CD4-positive, alpha-beta T cell (primary cell): ENCODE measurements around the gene TROAP. TPM values are rescaled to one million over a fixed set of nuclear protein-coding genes. Genes with fewer than 3 reads are reported as not detected.

Experiments
- ATAC-seq: fragments of 200-7000 bp; cut with Tn5 transposase; one replicate; pipeline ENCODE4 v1.10.0; 2022; ENCODE audit warnings: mild to moderate bottlenecking; ENCODE audit not compliant: poor library complexity
- CTCF ChIA-PET: fragments of 350-600 bp; sonication (Branson Sonifier 250); formaldehyde crosslinking; loops from one replicate; lab custom pipeline; 2021; ENCODE audit warnings: antibody characterized with exemption, inconsistent platforms; lab: Charles Lee
- POLR2A ChIA-PET: fragments of 350-600 bp; sonication (Branson Sonifier 250); formaldehyde crosslinking; loops from one replicate; lab custom pipeline; 2021; ENCODE audit warnings: antibody characterized with exemption, inconsistent platforms; lab: Charles Lee
- DNase-seq, 14 experiments: peaks; one replicate each; pipeline ENCODE4 v3.0.0-alpha.2; 2013 to 2020; ENCODE audit warnings: mixed read lengths in 2 of 14
- H3K27ac ChIP-seq, 2 donors: one replicate each; pipeline versions ENCODE4 v1.5.1 to v1.7.0; 2013; ENCODE audit warnings: low read length in 2 of 2, low read depth in 1 of 2, mild to moderate bottlenecking in 1 of 2
- H3K27me3 ChIP-seq, 2 experiments: 1 replicate in 1 of 2; 2 replicates in 1 of 2; pipeline versions ENCODE4 v1.6.1 to v1.7.0; 2013; ENCODE audit warnings: low read length in 2 of 2, control low read depth in 1 of 2, mild to moderate bottlenecking in 1 of 2, moderate library complexity in 1 of 2; ENCODE audit not compliant: insufficient read depth in 2 of 2, control insufficient read depth in 1 of 2
- H3K36me3 ChIP-seq: one replicate; pipeline ENCODE4 v1.6.1; 2013; ENCODE audit warnings: low read length, control low read depth; ENCODE audit not compliant: insufficient read depth
- H3K4me1 ChIP-seq: one replicate; pipeline ENCODE4 v1.6.1; 2013; ENCODE audit warnings: low read length, control low read depth; ENCODE audit not compliant: insufficient read depth
- H3K4me3 ChIP-seq: one replicate; pipeline ENCODE4 v1.5.1; 2013; ENCODE audit warnings: mild to moderate bottlenecking, low read length, moderate library complexity
- H3K9me3 ChIP-seq, 2 experiments: 1 replicate in 1 of 2; 2 replicates in 1 of 2; pipeline versions ENCODE4 v1.6.1 to v1.7.0; 2013; ENCODE audit warnings: low read length in 2 of 2, mild to moderate bottlenecking in 2 of 2, control low read depth in 1 of 2, moderate library complexity in 1 of 2; ENCODE audit not compliant: control insufficient read depth in 1 of 2, insufficient read depth in 1 of 2
- H3K27ac Mint-ChIP-seq: one replicate; pipeline ENCODE4 v1.8.0; 2020; ENCODE audit warnings: mixed read lengths
- H3K27me3 Mint-ChIP-seq: one replicate; pipeline ENCODE4 v1.8.0; 2021; ENCODE audit warnings: mixed read lengths
- H3K36me3 Mint-ChIP-seq: one replicate; pipeline ENCODE4 v1.8.0; 2021; ENCODE audit warnings: low read depth, mixed read lengths
- H3K4me1 Mint-ChIP-seq: one replicate; pipeline ENCODE4 v1.8.0; 2021; ENCODE audit warnings: low read depth, mixed read lengths
- H3K4me3 Mint-ChIP-seq: one replicate; pipeline ENCODE4 v1.8.0; 2020; ENCODE audit warnings: mild to moderate bottlenecking, mixed read lengths
- H3K9me3 Mint-ChIP-seq: one replicate; pipeline ENCODE4 v1.8.0; 2020; ENCODE audit warnings: mixed read lengths
- CTCF ChIP-seq: fragments of 200-600 bp; IDR thresholded peaks from one replicate; pipeline ENCODE4 v1.8.0; 2022; ENCODE audit warnings: antibody characterized with exemption, mild to moderate bottlenecking
- intact Hi-C, 2 experiments: fragments of 100-400 bp; cut with DNase I in 1 of 2; cut with micrococcal nuclease in 1 of 2; formaldehyde crosslinking; loops; one replicate each; pipeline versions ENCODE4 v1.15.1 to v1.9.0; 2023 to 2025; cut with DNase I, micrococcal nuclease
- polyA plus RNA-seq, 2 donors: library from polyadenylated mRNA; unstranded; fragments of 120-200 nt; gene quantifications; one replicate each; pipeline ENCODE4 v1.2.1, GENCODE V29; 2013
- total RNA-seq, 174 experiments: library from RNA in 2 of 174; stranded (reverse) in 2 of 174; gene quantifications; one replicate each; pipeline ENCODE4 v1.2.3 and lab custom pipeline; 2021 to 2026

Gene TROAP
- under 1 TPM; 0.30 to 0.31 TPM for total RNA-seq
- polyA plus RNA-seq (2013, experiment 1 of 2), result 1.4 TPM
- 2.2 TPM for polyA plus RNA-seq (2013, experiment 2 of 2)
- total RNA-seq (lab: John Stamatoyannopoulos, UW), result 0 to 61.2 (median 0.53) reads per million in 172 experiments

GRCh38 chr12:49322708-49323523 is at the start of gene TROAP:
Gene TROAP, plus strand, starts transcription at chr12:49323255. Its CDS starts 354 bp downstream, at chr12:49323609.
- peaks cover 19% of the 10 kb centered on the region for H3K4me1 Mint-ChIP-seq

GRCh38 chr12:49273726-49274395 is 49.2 kb upstream of the TROAP start:
- Mint-ChIP-seq H3K36me3 (peaks cover 39% of the 10 kb centered on the region), H3K9me3 (no peaks in the 10 kb centered on the region), H3K4me1 (no peaks in the 10 kb centered on the region), H3K27me3 (no peaks in the 10 kb centered on the region), H3K27ac (no peak overlapping the region), H3K4me3 (no peak overlapping the region)
- ChIA-PET POLR2A (no interaction called here), CTCF (no interaction called here)
- Histone ChIP-seq H3K36me3 (peaks cover 45% of the 10 kb centered on the region), H3K4me1 (no peaks in the 10 kb centered on the region), H3K9me3 (no peaks in the 10 kb centered on the region), H3K4me3 (no peak overlapping the region), H3K27me3 (no peaks in the 10 kb centered on the region), H3K27ac (no peak overlapping the region)
- intact Hi-C loops, result no loop called here
- DNase-seq (no peak), ATAC-seq (no peak)
- no peak for TF ChIP-seq CTCF

More at GRCh38 chr12:49322708-49323523, at the start of gene TROAP:
- intact Hi-C loops, result loop anchor here (1.0 to 5.0 kb wide), 2 partner anchors 14 to 191 kb away; partner anchors contain the start of genes C1QL4 (in 1 of the 2) and TUBA1B (in 1 of the 2)
- Histone ChIP-seq H3K27me3 (no peaks in the 10 kb centered on the region), H3K36me3 (no peaks in the 10 kb centered on the region), H3K27ac (peak within 1 kb of the TSS in 1 of 2 donors; percentile 3), H3K4me3 (peak within 1 kb of the TSS; percentile 89), H3K4me1 (peaks cover 19% of the 10 kb centered on the region), H3K9me3 (no peaks in the 10 kb centered on the region)
- peak; percentile 93 to 99 (median 95) for DNase-seq
- H3K36me3 Mint-ChIP-seq, result no peaks in the 10 kb centered on the region
- H3K27ac Mint-ChIP-seq, result peak within 1 kb of the TSS; percentile 56
- ChIA-PET POLR2A (interaction anchor here (0.6 to 1.9 kb wide), 17 partner anchors 9 to 505 kb away, joined by 3 to 22 read pairs (median 5); partner anchors contain the start of genes C1QL4, DNAJC22, NCKAP5L and PRPF40B), CTCF (interaction anchor here (0.8 to 3.1 kb wide), 9 partner anchors 9 to 418 kb away, joined by 3 to 19 read pairs (median 6); partner anchors contain the start of genes C1QL4, DNAJC22, PRPF40B and SPATS2)
- ATAC-seq, result peak; percentile 95
- no peak for TF ChIP-seq CTCF
- no peaks in the 10 kb centered on the region for H3K9me3 Mint-ChIP-seq
- peak within 1 kb of the TSS; percentile 90 for H3K4me3 Mint-ChIP-seq
- H3K27me3 Mint-ChIP-seq, result no peaks in the 10 kb centered on the region

- no peak for DNase-seq
- H3K27ac Mint-ChIP-seq, result no peak overlapping the region
- Histone ChIP-seq H3K4me1 (no peaks in the 10 kb centered on the region), H3K27me3 (no peaks in the 10 kb centered on the region), H3K4me3 (no peak overlapping the region), H3K9me3 (no peaks in the 10 kb centered on the region), H3K36me3 (peaks cover 43% of the 10 kb centered on the region), H3K27ac (no peak overlapping the region)
- no peaks in the 10 kb centered on the region for H3K9me3 Mint-ChIP-seq
- POLR2A ChIA-PET, result interaction anchor here (1.5 kb wide), 1 partner anchor 9 kb away, joined by 5 read pairs; the partner anchor contains the start of gene TUBA1C
- ATAC-seq, result no peak
- peaks cover 4% of the 10 kb centered on the region for H3K27me3 Mint-ChIP-seq
- CTCF ChIA-PET, result interaction anchor here (0.5 kb wide), 1 partner anchor 51 kb away, joined by 6 read pairs; no protein-coding TSS in a partner anchor
- no peaks in the 10 kb centered on the region for H3K4me1 Mint-ChIP-seq
- TF ChIP-seq CTCF, result no peak
- peaks cover 32% of the 10 kb centered on the region for H3K36me3 Mint-ChIP-seq
- intact Hi-C loops, result no loop called here
- H3K4me3 Mint-ChIP-seq, result no peak overlapping the region
Observed at GRCh38 chr12:49274396-49275069, 48.5 kb upstream of the TROAP start.
